Activated CD8-positive, alpha-beta memory T cell treated with anti-CD3 and anti-CD28 coated beads, Interleukin-2, amount 50 U/mL, for 1 hour (primary cell): ENCODE data around the gene RAB8B.
"Not testable (repeated sequence)": the region's sequence is repeated elsewhere in the genome, so short reads cannot be mapped to it uniquely, and the experiment has no call there.

Source experiments
- DNase-seq: peaks from one replicate; pipeline ENCODE4 v3.0.0-alpha.2; 2020; ENCODE audit errors: extremely low read depth

Gene RAB8B

DNA sequence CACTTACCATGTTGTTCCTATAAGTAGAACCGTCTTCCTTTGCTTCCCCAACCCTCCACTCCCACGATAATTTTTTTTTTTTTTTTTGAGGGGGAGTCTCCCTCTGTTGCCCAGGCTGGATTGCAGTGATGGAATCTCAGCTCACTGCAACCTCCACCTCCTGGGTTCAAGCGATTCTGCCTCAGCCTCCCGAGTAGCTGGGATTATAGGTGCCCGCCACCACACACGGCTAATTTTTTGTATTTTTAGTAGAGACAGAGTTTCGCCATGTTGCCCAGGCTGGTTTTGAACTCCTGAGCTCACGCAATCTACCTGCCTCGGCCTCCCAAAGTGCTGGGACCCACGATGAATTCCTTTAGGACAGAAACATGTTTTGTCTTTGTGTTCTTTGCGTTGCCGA is 19.4 kb downstream of the RAB8B start:
- not testable (repeated sequence) for DNase-seq

DNA sequence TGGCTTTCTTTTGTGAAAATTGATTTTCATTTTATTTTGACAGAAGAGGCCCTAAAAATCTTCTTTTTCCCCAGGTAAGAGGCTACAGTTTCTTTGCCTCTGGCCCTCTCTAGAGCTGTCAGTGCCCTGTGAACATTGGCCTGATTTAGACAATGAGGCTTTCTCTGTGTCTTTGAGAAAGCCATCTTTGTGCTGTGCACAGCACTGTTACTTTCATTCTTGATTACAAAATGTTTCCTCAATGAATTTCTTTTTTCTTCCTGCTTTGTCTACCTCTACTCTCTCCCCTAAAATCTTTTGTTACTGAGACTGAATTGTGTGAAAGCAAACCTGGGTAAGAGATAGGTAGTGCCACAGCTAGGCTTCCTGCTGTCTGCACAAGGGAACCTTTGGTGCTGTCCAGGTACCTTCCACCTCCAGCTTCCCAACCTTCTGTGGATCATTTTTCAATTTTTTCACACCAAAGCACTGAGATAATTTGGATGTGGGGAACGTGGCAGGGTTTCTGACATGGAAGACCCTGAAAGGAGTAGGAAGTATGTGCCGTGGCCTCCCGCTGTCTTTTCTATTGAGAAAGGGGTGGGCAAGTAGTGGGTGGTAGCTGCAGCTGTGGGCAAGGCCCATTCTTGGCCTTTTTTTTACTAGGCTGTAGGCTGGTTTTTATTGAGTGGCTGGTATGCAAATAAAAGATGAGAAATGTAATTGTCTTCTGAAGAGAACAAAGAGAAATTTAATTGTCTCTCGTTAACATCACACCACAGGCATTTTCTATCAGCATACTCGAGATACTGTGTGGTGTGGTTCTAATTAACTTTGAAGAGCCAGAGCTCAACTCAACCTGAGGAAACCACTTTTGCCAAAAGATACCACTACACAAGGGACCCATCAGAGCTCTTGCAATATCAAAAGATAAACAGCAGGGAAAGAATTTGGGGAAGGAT is 21.0 kb downstream of the RAB8B start:
- no peak for DNase-seq

DNA sequence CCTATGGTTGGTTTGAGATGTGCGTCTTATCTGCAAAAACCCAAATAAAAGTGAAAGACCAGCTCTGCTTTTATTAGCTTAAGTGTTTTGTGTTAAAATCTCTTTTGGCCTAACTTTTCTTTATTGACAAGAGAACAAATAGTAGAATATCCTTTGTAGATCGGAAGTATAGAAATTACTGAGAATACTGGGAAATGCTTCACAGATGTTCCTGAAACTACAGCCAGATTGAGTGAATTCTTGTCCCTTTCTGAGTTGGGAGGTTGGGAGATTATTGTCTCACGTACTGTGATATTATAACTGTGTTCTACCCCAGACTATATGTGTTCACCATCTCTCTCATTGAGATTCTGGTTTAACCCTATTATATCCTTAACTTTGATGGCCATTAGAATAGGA is 21.7 kb downstream of the RAB8B start:
- DNase-seq, result no peak

GRCh38 chr15:63211549-63211948 is 22.1 kb downstream of the RAB8B start:
- no peak for DNase-seq

- DNase-seq, result no peak
Observed at GRCh38 chr15:63212050-63213004, 22.9 kb downstream of the RAB8B start.

DNA sequence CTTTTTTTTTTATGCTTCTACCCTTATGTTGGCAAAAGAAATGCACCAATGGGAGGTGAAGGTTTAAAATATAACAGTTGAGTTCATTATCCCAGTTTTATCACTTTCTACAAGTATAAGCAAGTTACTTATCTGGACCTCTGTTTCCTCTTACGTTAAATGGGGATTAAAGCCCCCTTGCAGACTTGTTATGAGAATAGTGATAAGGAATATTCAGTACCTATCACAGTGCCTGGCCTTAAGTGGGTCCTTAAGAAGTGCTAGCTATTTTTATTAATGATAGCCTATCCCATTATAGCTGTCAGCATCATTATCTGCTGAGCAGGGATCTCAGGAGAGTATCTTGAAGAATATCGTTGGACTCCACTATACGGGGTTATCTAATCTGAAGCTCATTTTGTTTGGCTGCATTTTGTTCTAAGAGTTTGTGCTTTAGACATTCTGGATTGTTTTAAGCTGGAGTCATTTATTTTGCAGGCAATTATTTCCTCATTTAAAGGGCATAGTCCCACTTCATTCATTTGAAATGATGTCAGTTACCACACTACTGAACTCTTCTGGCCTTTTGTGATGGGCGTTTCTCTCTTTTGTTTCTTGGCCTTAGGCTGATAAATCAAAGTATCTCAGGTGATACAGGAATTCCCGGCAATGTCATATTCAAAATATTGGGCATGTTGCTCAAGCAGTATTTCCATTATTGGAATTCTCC is 28.8 kb downstream of the RAB8B start:
- no peak for DNase-seq

GRCh38 chr15:63219196-63219710 is 29.8 kb downstream of the RAB8B start:
- DNase-seq, result no peak

DNA sequence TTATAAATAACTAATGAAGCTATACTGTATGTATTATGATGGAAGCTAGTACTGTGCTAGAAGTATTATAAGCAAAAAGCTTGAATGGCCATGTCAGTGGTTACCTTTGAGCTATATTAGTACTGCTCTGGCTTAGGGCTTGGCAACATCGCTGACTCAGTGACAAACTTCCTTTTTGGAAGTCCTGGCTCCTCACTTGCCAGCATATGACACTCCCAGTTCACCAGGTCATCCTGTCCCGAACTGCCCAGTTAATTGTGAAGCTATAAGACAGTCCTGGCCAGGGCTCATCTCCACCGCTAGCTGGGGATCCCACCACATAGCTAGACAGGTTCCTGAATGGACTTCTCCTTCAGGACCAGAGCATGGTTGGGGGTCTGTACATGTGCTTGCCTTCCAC is 31.9 kb downstream of the RAB8B start:
- no peak for DNase-seq

DNA sequence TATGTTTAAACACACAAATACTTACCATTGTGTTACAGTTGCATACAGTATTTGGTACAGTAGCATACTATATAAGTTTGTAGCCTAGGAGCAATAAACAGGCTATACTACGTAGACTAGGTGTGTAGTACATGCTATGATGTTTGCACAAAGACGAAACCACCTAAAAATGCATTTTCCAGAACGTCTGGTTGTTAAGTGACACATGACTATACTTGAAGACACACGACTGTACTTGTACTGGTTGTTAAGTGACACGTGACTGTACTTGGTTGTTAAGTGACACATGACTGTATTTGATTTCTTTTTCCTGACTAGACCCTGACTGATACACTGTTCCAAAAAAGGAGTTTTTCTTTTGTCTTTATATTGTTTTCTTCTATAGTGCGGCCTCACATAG is 34.1 kb downstream of the RAB8B start:
- DNase-seq, result no peak

DNA sequence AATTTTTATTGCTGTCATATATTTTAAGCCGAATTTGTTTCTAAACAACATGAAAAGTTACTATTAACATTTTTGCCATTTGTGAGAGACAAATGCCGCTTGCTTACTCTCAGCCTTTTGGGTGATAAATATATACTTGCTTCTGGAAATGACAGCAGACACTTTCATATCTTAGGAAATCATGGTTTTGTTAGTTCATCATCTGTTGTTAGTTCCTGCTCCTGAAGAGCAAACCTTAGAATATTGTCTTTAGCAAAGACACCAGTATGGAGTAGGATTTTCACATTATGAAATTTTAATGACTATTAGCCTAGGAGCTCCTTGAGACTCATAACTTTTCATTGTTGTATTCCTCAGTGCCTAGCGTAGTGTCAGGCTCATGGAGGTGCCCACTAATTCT is 36.0 kb downstream of the RAB8B start:
- no peak for DNase-seq

- no peak for DNase-seq
Observed at GRCh38 chr15:63226155-63226883, 36.9 kb downstream of the RAB8B start.

DNA sequence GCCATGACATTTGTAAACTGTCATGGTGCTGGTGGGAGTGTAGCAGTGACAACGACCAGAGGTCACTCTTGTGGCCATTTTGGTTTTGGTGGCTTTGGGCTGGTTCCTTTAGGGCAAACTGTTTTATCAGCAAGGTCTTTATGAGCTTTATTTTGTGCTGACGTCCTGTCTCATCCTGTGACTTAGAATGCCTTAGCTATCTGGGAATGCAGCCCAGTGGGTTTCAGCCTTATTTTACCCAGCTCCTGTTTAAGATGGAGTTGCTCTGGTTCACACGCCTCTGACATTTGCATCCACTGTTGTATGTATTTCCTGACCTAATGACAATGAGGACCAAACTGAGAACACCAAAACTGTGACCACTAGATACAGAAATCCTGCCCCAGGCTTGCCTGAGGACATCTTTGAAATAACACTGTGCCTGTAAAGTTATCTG is 37.6 kb downstream of the RAB8B start:
- DNase-seq, result no peak

DNA sequence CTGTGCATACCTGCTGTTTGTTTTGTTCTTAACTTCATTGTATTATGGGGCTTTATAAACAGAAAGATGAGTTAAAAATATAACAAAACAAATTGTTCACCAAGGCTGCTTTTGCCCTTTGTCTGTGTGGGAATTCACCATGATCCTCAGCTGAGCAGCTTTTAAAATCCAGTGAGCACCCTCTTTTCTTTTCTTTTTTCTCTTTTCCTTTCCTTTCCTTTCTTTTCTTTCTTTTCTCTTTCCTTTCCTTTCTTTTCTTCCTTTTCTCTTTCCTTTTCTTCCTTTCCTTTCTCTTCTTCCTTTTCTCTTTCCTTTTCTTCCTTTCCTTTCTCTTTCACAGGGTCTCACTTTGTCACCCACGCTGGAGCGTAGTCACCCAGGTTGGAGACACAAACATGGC is 38.3 kb downstream of the RAB8B start:
- DNase-seq, result no peak

DNA sequence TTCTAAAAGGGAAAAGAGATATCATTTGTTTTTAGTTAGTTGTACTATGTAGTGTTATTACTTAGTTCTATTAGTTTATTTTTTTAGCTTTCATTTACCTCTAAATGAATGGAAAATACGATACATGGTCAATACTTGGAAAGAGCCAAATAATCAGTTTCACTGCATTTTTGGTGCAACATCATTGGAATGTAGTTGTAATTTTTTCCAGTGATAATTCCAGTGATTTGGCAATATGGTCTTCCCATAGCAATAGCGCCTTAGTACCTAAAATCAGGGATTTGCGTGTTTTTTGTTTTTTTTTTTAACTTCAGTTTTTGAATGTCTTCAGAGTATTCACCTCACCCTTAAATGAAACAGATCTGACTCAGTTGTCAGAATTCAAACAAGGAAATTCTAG is 41.8 kb downstream of the RAB8B start:
- no peak for DNase-seq

- no peak for DNase-seq
Observed at GRCh38 chr15:63231706-63232105, 42.3 kb downstream of the RAB8B start.

DNA sequence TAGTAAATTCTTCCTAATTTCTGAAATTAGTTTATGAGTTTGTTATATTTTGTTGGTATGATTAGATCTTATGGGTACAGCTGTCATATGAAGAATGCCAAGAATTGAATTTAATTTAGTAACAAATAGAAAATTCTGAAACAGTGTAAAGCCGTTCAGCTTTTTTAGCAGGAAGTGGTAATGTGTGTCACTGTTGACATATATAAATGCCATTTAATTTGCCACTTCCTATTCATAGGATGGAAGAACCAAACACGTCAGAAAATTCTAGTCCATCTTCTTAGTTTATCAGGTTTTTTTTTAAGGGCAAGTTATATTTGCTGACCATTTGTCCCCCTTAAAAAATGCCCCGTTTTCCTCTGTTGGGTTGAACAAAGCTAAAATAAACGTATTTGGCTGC is 43.0 kb downstream of the RAB8B start:
- DNase-seq, result no peak

DNA sequence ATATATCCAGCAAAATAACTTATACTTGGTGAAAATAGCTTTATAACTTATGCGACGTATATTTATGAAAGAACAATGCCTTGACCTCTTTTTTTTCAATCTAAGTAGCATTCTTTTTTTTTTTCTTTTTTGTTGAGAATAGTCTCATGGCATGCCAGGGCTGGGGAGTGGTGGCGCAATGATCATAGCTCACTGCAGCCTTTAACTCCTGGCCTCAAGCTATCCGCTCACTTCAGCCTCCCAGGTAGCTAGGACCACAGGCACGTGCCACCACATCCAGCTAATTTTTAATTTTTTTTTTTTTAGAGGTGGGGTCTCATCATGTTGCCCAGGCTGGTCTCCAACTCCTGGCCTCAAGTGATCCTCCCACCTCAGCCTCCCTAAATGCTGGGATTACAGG is 43.5 kb downstream of the RAB8B start:
- no peak for DNase-seq

DNA sequence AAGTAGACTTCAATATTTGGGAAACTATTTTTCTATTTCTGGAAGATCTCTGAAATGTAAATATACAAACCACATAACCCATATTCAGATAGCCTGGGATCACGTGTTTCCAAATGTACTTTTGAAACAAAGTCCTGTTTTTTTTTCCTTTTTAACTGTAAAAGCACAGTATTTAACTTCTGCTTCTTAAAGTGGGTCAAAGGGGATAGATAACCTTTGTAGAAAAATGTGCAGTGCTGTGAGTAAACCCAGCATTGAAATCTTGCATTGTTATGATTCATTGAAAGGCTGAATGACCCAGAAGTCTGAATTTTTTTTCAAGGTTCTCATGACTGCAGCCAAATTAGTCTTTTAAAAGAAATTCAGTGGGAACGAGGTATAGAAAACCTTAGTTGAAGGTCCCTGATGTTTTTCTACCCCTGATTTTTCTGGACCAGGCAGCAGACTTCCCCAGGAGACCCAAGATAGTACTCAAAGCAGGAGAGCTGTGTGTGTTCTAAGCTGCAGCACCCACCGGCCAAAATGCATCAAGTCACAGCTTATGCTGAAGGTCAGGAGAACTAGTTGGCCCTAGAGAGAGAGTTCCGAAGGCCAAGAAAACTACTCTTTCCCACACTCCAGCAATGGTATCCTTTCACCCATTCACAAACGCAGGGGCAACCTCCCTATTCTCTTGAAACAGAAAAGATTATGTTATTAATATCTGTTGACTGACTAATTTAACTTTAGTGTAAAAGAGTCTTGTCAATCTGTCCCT is 44.4 kb downstream of the RAB8B start:
- no peak for DNase-seq

- no peak for DNase-seq
Observed at GRCh38 chr15:63234451-63234870, 45.1 kb downstream of the RAB8B start.

DNA sequence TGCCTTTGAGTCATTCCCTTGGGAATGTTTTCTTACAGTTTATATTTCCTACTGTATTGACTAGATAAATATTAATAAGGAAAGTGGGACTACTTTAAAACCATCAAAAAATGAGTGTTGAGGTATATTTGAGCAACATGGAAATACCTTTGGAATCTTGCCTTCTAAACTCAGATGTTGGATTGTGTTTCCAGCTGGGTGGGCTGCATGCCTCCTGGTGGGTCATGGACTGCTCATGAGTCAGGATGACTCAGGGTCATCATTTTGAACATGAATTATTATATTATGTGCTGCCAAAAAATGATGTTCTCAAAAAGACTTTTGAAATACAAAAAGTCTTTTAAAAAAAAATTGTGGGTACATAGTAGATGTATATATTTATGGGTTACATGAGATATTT is 46.9 kb downstream of the RAB8B start:
- no peak for DNase-seq
